ENCODE results near the gene DLGAP4.
"Not testable (repeated sequence)": the region's sequence is repeated elsewhere in the genome, so short reads cannot be mapped to it uniquely, and the experiment has no call there.

DLGAP4 gene

GRCh38 chr20:36377348-36378326, 71.5 kb downstream of the DLGAP4 start:
- DNase-seq (ENCODE audit: low read depth): no peak

GRCh38 chr20:36378686-36379085, 72.5 kb downstream of the DLGAP4 start:
- DNase-seq (ENCODE audit: low read depth): no peak

DNA sequence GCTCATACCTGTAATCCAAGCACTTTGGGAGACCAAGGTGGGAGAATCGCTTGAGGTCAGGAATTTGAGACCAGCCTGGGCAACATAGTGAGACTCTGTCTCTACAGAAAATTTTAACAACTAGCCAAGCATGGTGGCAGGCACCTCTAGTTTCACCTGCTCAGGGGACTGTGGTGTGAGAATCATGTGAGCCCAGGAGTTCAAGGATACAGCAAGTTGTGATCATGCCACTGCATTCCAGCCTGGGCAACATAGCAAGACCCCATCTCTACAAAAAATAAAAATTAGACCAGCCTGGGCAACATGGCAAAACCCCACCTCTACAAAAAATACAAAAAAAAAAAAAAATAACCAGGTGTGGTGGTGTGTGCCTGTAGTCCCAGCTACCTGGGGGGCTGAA, 73.8 kb downstream of the DLGAP4 start:
- not testable (repeated sequence) for DNase-seq (ENCODE audit: low read depth)

GRCh38 chr20:36384022-36384619, 78.0 kb downstream of the DLGAP4 start:
- no peak for DNase-seq (ENCODE audit: low read depth)

DNA sequence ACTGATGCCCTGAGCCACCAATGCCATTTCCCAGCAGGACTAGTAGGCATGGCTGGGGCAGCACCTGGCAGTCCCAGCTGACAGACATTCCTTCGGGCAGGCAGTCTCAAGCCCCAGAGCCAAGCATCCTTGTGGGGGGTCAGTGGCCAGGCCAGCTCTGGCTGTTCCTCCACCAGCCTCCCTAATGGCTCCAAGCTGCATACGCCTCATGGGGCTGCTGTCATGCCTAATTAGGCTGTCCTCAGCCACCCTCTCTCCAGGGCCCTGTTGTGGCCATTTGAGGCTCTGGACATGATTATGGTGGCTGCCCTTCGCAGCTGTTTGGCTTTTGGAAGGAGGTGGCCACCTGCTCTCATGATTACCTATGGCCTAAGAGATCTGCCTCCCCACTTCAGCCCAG, 79.4 kb downstream of the DLGAP4 start:
- DNase-seq (ENCODE audit: low read depth): no peak

- DNase-seq (ENCODE audit: low read depth): no peak
Observed at GRCh38 chr20:36386236-36386635, 80.1 kb downstream of the DLGAP4 start.

- no peak for DNase-seq (ENCODE audit: low read depth)
Observed at GRCh38 chr20:36390269-36390668, 84.1 kb downstream of the DLGAP4 start.

GRCh38 chr20:36390719-36391415, 84.7 kb downstream of the DLGAP4 start:
- DNase-seq (ENCODE audit: low read depth): no peak

GRCh38 chr20:36391456-36391855, 85.3 kb downstream of the DLGAP4 start:
- no peak for DNase-seq (ENCODE audit: low read depth)

DNA sequence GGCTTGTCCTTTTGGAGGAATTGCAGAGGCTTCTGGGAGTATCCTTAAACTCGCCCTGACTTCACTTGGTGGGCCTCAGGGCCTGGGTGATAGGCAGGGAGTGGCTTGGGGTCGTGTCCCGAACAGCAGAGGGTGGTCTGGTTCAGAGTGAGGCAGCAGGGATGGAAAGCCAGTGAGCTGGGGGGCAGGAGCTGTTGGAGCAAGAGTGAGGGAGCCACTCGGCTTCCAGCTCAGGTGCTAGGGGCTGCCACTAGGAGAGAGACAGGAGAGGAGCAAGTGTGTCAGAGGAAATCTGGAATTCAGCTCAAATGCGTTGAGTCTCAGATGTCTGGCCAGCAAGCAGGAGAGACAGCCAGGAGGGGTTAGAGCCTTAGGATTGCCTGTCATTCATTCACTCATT, 85.8 kb downstream of the DLGAP4 start:
- DNase-seq (ENCODE audit: low read depth): no peak

DNA sequence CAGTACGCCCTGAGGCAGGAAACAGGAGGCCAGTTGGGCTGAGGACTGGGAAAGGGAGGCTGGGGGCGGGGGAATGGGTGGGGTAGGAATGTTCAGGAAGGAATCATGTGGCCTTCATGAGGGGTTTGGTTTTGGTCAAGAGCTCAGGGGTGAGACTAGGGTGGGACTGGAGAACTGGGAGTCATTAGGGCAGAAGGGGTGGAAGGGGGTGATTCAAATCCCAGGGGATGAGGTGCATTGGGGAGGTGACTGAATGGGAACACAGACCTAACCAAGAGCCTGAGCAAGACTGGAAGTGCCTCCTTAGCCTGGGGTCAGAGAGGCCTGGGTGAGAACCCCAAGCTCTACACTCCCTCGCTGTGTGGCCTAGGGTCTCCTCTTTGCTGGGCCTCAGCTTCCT, 86.8 kb downstream of the DLGAP4 start:
- DNase-seq (ENCODE audit: low read depth): no peak

DNA sequence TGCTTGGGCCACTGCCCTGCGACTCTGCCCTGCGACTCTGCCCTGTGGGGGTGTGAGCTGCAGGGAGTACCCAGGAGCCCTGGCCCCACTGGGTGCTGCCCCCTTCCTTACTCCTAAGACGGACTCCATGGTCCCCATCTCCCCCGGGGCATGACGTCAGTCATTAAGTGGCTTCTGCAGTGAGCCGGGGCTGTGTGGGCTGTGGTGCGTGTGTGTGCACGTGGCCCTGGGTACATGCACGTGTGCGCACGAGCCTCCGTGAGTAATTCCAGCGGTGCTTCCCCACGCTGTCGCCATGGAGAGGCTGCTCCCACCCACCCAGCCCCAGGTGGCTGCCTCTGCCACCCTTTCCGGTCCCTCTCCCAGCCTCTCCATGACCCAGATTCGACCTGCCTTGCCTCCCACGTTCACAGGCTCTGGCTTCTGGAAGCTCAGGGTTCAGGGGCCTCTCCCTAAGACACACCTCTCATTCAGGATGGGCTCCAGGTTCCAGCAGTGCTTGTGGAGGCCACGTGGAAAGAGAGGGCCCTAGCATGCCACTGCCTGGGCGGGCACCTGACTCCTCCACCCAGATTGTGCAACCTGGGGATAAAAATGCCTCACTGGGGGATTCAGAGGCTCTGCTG, 88.3 kb downstream of the DLGAP4 start:
- DNase-seq (ENCODE audit: low read depth): no peak

DNA sequence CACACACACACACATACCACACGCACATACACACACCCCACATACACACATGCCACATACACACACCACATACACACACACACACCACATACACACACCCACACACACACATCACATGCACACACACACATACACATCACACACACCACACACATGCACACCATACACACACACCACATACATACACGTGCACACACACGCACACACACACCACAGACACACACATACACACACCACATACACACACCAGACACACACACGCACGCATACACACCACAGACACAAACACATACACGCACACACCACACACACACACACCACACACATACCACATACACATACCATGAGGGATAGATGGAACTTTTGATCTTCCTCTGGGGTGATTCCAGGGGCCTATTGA, 90.2 kb downstream of the DLGAP4 start:
- no peak for DNase-seq (ENCODE audit: low read depth)

- no peak for DNase-seq (ENCODE audit: low read depth)
Observed at GRCh38 chr20:36396847-36397630, 90.9 kb downstream of the DLGAP4 start.

DNA sequence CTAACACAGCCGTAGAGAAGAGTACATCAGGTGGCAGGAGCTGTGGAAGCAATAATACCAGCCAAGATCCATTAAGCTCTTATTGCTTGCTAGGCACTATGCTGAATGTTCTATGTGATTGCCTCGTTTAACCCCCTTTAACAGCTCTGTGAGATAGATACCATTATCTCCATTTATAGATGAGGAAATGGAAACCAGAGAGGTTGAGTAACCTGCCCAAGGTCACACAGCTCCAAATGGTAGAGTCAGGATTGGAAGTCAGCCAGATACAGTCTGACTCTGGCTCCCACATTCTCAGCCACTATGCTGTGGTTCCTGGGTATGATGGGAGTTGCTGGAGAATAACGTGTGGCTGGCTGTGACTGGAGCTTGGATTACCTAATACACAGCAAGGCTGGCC, 92.4 kb downstream of the DLGAP4 start:
- DNase-seq (ENCODE audit: low read depth): no peak

GRCh38 chr20:36399147-36399968, 93.2 kb downstream of the DLGAP4 start:
- no peak for DNase-seq (ENCODE audit: low read depth)

GRCh38 chr20:36399969-36400545, 93.9 kb downstream of the DLGAP4 start:
- DNase-seq (ENCODE audit: low read depth): no peak

- no peak for DNase-seq (ENCODE audit: low read depth)
Observed at GRCh38 chr20:36400909-36401735, 95.0 kb downstream of the DLGAP4 start.

DNA sequence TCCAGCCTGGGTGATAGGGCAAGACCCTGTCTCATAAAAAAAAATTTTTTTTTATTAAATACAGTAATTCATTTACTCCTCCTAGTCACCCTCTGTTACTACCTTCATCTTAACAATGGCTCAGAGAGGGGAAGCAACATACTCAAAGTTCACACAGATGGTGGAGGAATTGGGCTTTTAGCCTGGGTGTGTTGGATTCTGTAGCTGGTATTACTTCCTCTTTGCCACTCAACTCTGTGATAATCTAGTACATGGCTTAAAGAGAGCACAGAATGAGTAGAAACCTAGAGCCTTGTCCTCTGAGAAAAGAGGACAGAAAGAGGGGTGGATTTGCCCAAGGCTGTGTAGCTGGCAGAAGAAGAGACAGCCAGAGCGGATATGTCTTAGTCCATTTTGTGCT, 96.6 kb downstream of the DLGAP4 start:
- no peak for DNase-seq (ENCODE audit: low read depth)
